T-helper 2 cell treated with Interferon-gamma antibody and Interleukin-4, amounts not matched to agents 5 μg/mL and 100 μg/mL, for 36 hours (primary cell): ENCODE data around the gene RIMS4.
A peak's percentile ranks its signal among the peaks of the same experiment; 100 is the strongest.

Experiments used
- DNase-seq: peaks from one replicate; pipeline ENCODE4 v3.0.0; 2021; ENCODE audit warnings: low spot score
- H3K27ac Mint-ChIP-seq: one replicate; pipeline ENCODE4 v1.8.0; 2021; ENCODE audit warnings: mild to moderate bottlenecking, mixed read lengths
- H3K27me3 Mint-ChIP-seq: one replicate; pipeline ENCODE4 v1.8.0; 2021; ENCODE audit warnings: low read depth, mixed read lengths
- H3K36me3 Mint-ChIP-seq: one replicate; pipeline ENCODE4 v1.8.0; 2021; ENCODE audit warnings: low read depth, mixed read lengths
- H3K4me1 Mint-ChIP-seq: one replicate; pipeline ENCODE4 v1.8.0; 2021; ENCODE audit warnings: low read depth, mixed read lengths
- H3K4me3 Mint-ChIP-seq: one replicate; pipeline ENCODE4 v1.8.0; 2022; ENCODE audit warnings: mild to moderate bottlenecking, moderate library complexity, mixed read lengths
- H3K9me3 Mint-ChIP-seq: one replicate; pipeline ENCODE4 v1.8.0; 2021; ENCODE audit warnings: mixed read lengths

Gene RIMS4

GRCh38 chr20:44796758-44797457 lies 13.4 kb downstream of the RIMS4 start:
- Mint-ChIP-seq H3K27ac (no peak overlapping the region), H3K27me3 (peaks cover 5% of the 10 kb centered on the region), H3K9me3 (no peaks in the 10 kb centered on the region), H3K36me3 (no peaks in the 10 kb centered on the region), H3K4me1 (no peaks in the 10 kb centered on the region), H3K4me3 (no peak overlapping the region)
- no peak for DNase-seq

- Mint-ChIP-seq H3K36me3 (no peaks in the 10 kb centered on the region), H3K4me1 (no peaks in the 10 kb centered on the region), H3K27me3 (peaks cover 5% of the 10 kb centered on the region), H3K4me3 (no peak overlapping the region), H3K9me3 (no peaks in the 10 kb centered on the region), H3K27ac (no peak overlapping the region)
- no peak for DNase-seq
Measured at GRCh38 chr20:44796311-44796710, 14.0 kb downstream of the RIMS4 start.

- no peak for DNase-seq
- H3K9me3 Mint-ChIP-seq = no peaks in the 10 kb centered on the region
- no peaks in the 10 kb centered on the region for H3K36me3 Mint-ChIP-seq
- H3K27ac Mint-ChIP-seq = no peak overlapping the region
- H3K27me3 Mint-ChIP-seq = peaks cover 5% of the 10 kb centered on the region
- H3K4me1 Mint-ChIP-seq = no peaks in the 10 kb centered on the region
- no peak overlapping the region for H3K4me3 Mint-ChIP-seq
Measured at GRCh38 chr20:44795836-44796235, 14.5 kb downstream of the RIMS4 start.

- no peak for DNase-seq
- Mint-ChIP-seq H3K4me3 (no peak overlapping the region), H3K4me1 (no peaks in the 10 kb centered on the region), H3K36me3 (no peaks in the 10 kb centered on the region), H3K27me3 (peaks cover 3% of the 10 kb centered on the region), H3K9me3 (no peaks in the 10 kb centered on the region), H3K27ac (no peak overlapping the region)
Measured at GRCh38 chr20:44792796-44793195, 17.6 kb downstream of the RIMS4 start.

- Mint-ChIP-seq H3K4me3 (no peak overlapping the region), H3K27me3 (peaks cover 4% of the 10 kb centered on the region), H3K4me1 (no peaks in the 10 kb centered on the region), H3K9me3 (no peaks in the 10 kb centered on the region), H3K27ac (no peak overlapping the region), H3K36me3 (no peaks in the 10 kb centered on the region)
- DNase-seq = no peak
Measured at GRCh38 chr20:44790638-44791393, 19.5 kb downstream of the RIMS4 start.

- H3K27ac Mint-ChIP-seq = no peak overlapping the region
- no peaks in the 10 kb centered on the region for H3K9me3 Mint-ChIP-seq
- H3K27me3 Mint-ChIP-seq = peaks cover 4% of the 10 kb centered on the region
- no peaks in the 10 kb centered on the region for H3K4me1 Mint-ChIP-seq
- DNase-seq = no peak
- H3K36me3 Mint-ChIP-seq = no peaks in the 10 kb centered on the region
- H3K4me3 Mint-ChIP-seq = no peak overlapping the region
Measured at GRCh38 chr20:44788706-44789456, 21.5 kb downstream of the RIMS4 start.

GRCh38 chr20:44787299-44787698 lies 23.0 kb downstream of the RIMS4 start:
- DNase-seq = no peak
- Mint-ChIP-seq H3K4me1 (no peaks in the 10 kb centered on the region), H3K36me3 (no peaks in the 10 kb centered on the region), H3K4me3 (no peak overlapping the region), H3K9me3 (no peaks in the 10 kb centered on the region), H3K27ac (no peak overlapping the region), H3K27me3 (peaks cover 4% of the 10 kb centered on the region)

- Mint-ChIP-seq H3K4me1 (no peaks in the 10 kb centered on the region), H3K27me3 (peaks cover 4% of the 10 kb centered on the region), H3K36me3 (no peaks in the 10 kb centered on the region), H3K27ac (no peak overlapping the region), H3K4me3 (no peak overlapping the region), H3K9me3 (no peaks in the 10 kb centered on the region)
- DNase-seq = no peak
Measured at GRCh38 chr20:44785768-44786167, 24.6 kb downstream of the RIMS4 start.

- no peaks in the 10 kb centered on the region for H3K4me1 Mint-ChIP-seq
Measured at GRCh38 chr20:44784688-44785087, 25.7 kb downstream of the RIMS4 start.

GRCh38 chr20:44781791-44782190 lies 28.6 kb downstream of the RIMS4 start:
- H3K9me3 Mint-ChIP-seq = no peaks in the 10 kb centered on the region
- H3K27me3 Mint-ChIP-seq = peaks cover 1% of the 10 kb centered on the region
- no peaks in the 10 kb centered on the region for H3K4me1 Mint-ChIP-seq
- DNase-seq = no peak
- no peak overlapping the region for H3K27ac Mint-ChIP-seq
- H3K4me3 Mint-ChIP-seq = no peak overlapping the region
- no peaks in the 10 kb centered on the region for H3K36me3 Mint-ChIP-seq

More at GRCh38 chr20:44784688-44785087, 25.7 kb downstream of the RIMS4 start:
- Mint-ChIP-seq H3K36me3 (no peaks in the 10 kb centered on the region), H3K9me3 (no peaks in the 10 kb centered on the region), H3K4me3 (no peak overlapping the region), H3K27me3 (peaks cover 4% of the 10 kb centered on the region), H3K27ac (no peak overlapping the region)
- DNase-seq = no peak

- Mint-ChIP-seq H3K27ac (no peak overlapping the region), H3K36me3 (no peaks in the 10 kb centered on the region), H3K9me3 (no peaks in the 10 kb centered on the region), H3K4me1 (no peaks in the 10 kb centered on the region), H3K27me3 (no peaks in the 10 kb centered on the region), H3K4me3 (no peak overlapping the region)
- no peak for DNase-seq
Measured at GRCh38 chr20:44781118-44781517, 29.2 kb downstream of the RIMS4 start.

GRCh38 chr20:44780226-44780625 lies 30.1 kb downstream of the RIMS4 start:
- peak; percentile 13 for DNase-seq

GRCh38 chr20:44776980-44777379 lies 33.4 kb downstream of the RIMS4 start:
- Mint-ChIP-seq H3K27ac (no peak overlapping the region), H3K4me3 (no peak overlapping the region), H3K9me3 (no peaks in the 10 kb centered on the region), H3K4me1 (no peaks in the 10 kb centered on the region), H3K27me3 (no peaks in the 10 kb centered on the region), H3K36me3 (no peaks in the 10 kb centered on the region)
- no peak for DNase-seq

More at GRCh38 chr20:44780226-44780625, 30.1 kb downstream of the RIMS4 start:
- no peaks in the 10 kb centered on the region for H3K36me3 Mint-ChIP-seq
- no peaks in the 10 kb centered on the region for H3K4me1 Mint-ChIP-seq
- no peaks in the 10 kb centered on the region for H3K27me3 Mint-ChIP-seq
- no peak overlapping the region for H3K27ac Mint-ChIP-seq
- H3K9me3 Mint-ChIP-seq = no peaks in the 10 kb centered on the region
- H3K4me3 Mint-ChIP-seq = no peak overlapping the region
